BJ (cell line): ENCODE data around the gene RAPGEF1. TPM values are rescaled to one million over a fixed set of nuclear protein-coding genes. Genes with fewer than 3 reads are reported as not detected.

Source experiments
- CTCF ChIA-PET: fragments of 350-600 bp; formaldehyde crosslinking; extraction: SDS; loops from one replicate; lab custom pipeline; 2021; ENCODE audit warnings: antibody characterized with exemption, inconsistent platforms; lab: Yijun Ruan, JAX
- POLR2A ChIA-PET: fragments of 300-600 bp; sonication (Branson Sonifier 250); formaldehyde crosslinking; extraction: SDS; loops from one replicate; lab custom pipeline; 2021; ENCODE audit warnings: antibody characterized with exemption; lab: Charles Lee
- DNase-seq: peaks from one replicate; pipeline ENCODE4 v3.0.0-alpha.2; 2011; ENCODE audit warnings: low read depth
- H3K27me3 ChIP-seq: 2 replicates; pipeline ENCODE4 v1.6.0; 2011; ENCODE audit warnings: low read length; ENCODE audit not compliant: control insufficient read depth, insufficient read depth
- H3K36me3 ChIP-seq: 2 replicates; pipeline ENCODE4 v1.5.1; 2011; ENCODE audit warnings: low read length; ENCODE audit not compliant: control insufficient read depth, insufficient read depth
- H3K4me3 ChIP-seq: 2 replicates; pipeline ENCODE4 v1.5.1; 2011; ENCODE audit warnings: low read depth, mild to moderate bottlenecking, control low read depth, low read length
- CTCF ChIP-seq: IDR thresholded peaks from 2 replicates; pipeline ENCODE4 v1.5.1; 2011; ENCODE audit warnings: low read depth, mild to moderate bottlenecking, control low read depth, inconsistent platforms, low read length, moderate library complexity; ENCODE audit not compliant: insufficient read depth
- polyA plus RNA-seq: library from polyadenylated mRNA; depleted of rRNA; stranded (reverse); fragments of >200 nt; gene quantifications from 2 replicates; pipeline ENCODE4 v1.2.3, GENCODE V29; 2011

The RAPGEF1 gene
- polyA plus RNA-seq, 1 experiment: 31.6 TPM

- POLR2A ChIA-PET: no interaction called here
- Histone ChIP-seq H3K4me3 (no peak overlapping the region), H3K27me3 (no peaks in the 10 kb centered on the region), H3K36me3 (peaks cover 32% of the 10 kb centered on the region)
- DNase-seq: no peak
- CTCF ChIA-PET: interaction anchor here (0.8 to 2.1 kb wide), 2 partner anchors 157 to 233 kb away, joined by 3 to 5 read pairs; no protein-coding TSS in a partner anchor
- TF ChIP-seq CTCF: no peak
These were observed 156.6 kb downstream of the RAPGEF1 start for GRCh38 chr9:131583337-131583645.

- no peak for TF ChIP-seq CTCF
- H3K4me3 ChIP-seq: no peak overlapping the region
- ChIA-PET POLR2A (no interaction called here), CTCF (interaction anchor here (0.8 kb wide), 1 partner anchor 158 kb away, joined by 3 read pairs; no protein-coding TSS in a partner anchor)
- DNase-seq: no peak
- no peaks in the 10 kb centered on the region for H3K27me3 ChIP-seq
- peaks cover 30% of the 10 kb centered on the region for H3K36me3 ChIP-seq
These were observed 157.2 kb downstream of the RAPGEF1 start for GRCh38 chr9:131582466-131583336.

- ChIA-PET POLR2A (no interaction called here), CTCF (no interaction called here)
- H3K4me3 ChIP-seq: no peak overlapping the region
- H3K36me3 ChIP-seq: peaks cover 33% of the 10 kb centered on the region
- TF ChIP-seq CTCF: no peak
- DNase-seq: no peak
- H3K27me3 ChIP-seq: no peaks in the 10 kb centered on the region
These were observed 157.8 kb downstream of the RAPGEF1 start for GRCh38 chr9:131582056-131582455.

GRCh38 chr9:131580358-131580757, 159.5 kb downstream of the RAPGEF1 start:
- Histone ChIP-seq H3K36me3 (peaks cover 35% of the 10 kb centered on the region), H3K27me3 (no peaks in the 10 kb centered on the region), H3K4me3 (no peak overlapping the region)
- CTCF ChIA-PET: no interaction called here
- no peak for TF ChIP-seq CTCF
- POLR2A ChIA-PET: interaction anchor here (0.8 kb wide), 1 partner anchor 153 kb away, joined by 7 read pairs; no protein-coding TSS in a partner anchor
- DNase-seq: no peak

GRCh38 chr9:131579789-131580211, 160.1 kb downstream of the RAPGEF1 start:
- no peak for DNase-seq
- CTCF ChIA-PET: interaction anchor here (1.3 kb wide), 1 partner anchor 159 kb away, joined by 4 read pairs; no protein-coding TSS in a partner anchor
- no peak for TF ChIP-seq CTCF
- POLR2A ChIA-PET: interaction anchor here (0.8 kb wide), 1 partner anchor 152 kb away, joined by 7 read pairs; no protein-coding TSS in a partner anchor
- no peak overlapping the region for H3K4me3 ChIP-seq
- no peaks in the 10 kb centered on the region for H3K27me3 ChIP-seq
- peaks cover 37% of the 10 kb centered on the region for H3K36me3 ChIP-seq
